Thyroid gland (tissue), 4 donors: ENCODE measurements around the gene IQGAP2. TPM values are rescaled to one million over a fixed set of nuclear protein-coding genes. Genes with fewer than 3 reads are reported as not detected.

Experiments
- DNase-seq, 2 donors: peaks; one replicate each; pipeline ENCODE4 v3.0.0-alpha.2; 2019
- H3K27ac ChIP-seq, 3 donors: fragments of 200-600 bp; sonication (generic); 1 replicate in 2 of 3; 2 replicates in 1 of 3; pipeline ENCODE4 v1.5.1; 2016 to 2019; ENCODE audit warnings: mild to moderate bottlenecking in 1 of 3, moderate library complexity in 1 of 3
- H3K27me3 ChIP-seq: fragments of 200-600 bp; sonication (generic); one replicate; pipeline ENCODE4 v1.5.1; 2019
- H3K36me3 ChIP-seq, 2 donors: fragments of 200-600 bp; sonication (generic); one replicate each; pipeline ENCODE4 v1.5.1; 2016 to 2019
- H3K4me1 ChIP-seq, 2 donors: fragments of 200-600 bp; sonication (generic); one replicate each; pipeline ENCODE4 v1.5.1; 2017 to 2019
- H3K4me3 ChIP-seq, 3 donors: fragments of 200-600 bp; sonication (generic); replicated peaks in 1 of 3; 1 replicate in 2 of 3; 2 replicates in 1 of 3; pipeline ENCODE4 v1.5.1; 2016; ENCODE audit warnings: mild to moderate bottlenecking in 1 of 3
- H3K9me3 ChIP-seq: fragments of 200-600 bp; sonication (generic); one replicate; pipeline ENCODE4 v1.5.1; 2017
- POLR2A ChIP-seq, 2 donors: fragments of 450-650 bp; IDR thresholded peaks; one replicate each; pipeline ENCODE4 v1.6.1; 2017; ENCODE audit warnings: antibody characterized with exemption in 2 of 2, mild to moderate bottlenecking in 2 of 2, moderate library complexity in 1 of 2
- WGBS, 2 donors: methylation state at CpG; one replicate each; pipeline ENCODE4 v1.1.5; 2017; 5-methylcytosine and 5-hydroxymethylcytosine counted together
- intact Hi-C: fragments of 100-400 bp; cut with DNase I; formaldehyde crosslinking; loops from one replicate; pipeline ENCODE4 v1.15.1; 2023
- total RNA-seq, 4 donors: library from RNA; depleted of rRNA; stranded (reverse); fragments of >200 nt; gene quantifications; one replicate each; pipeline ENCODE4 v1.2.3, GENCODE V29; 2016
- TF ChIP-seq, protein P1 (sequence below), 6 experiments: fragments of 200-600 bp in 3 of 6; fragments of 450-650 bp in 3 of 6; sonication (generic) in 3 of 6; IDR thresholded peaks; one replicate each; pipeline ENCODE4 v1.5.1; 2016 to 2019; ENCODE audit warnings: antibody characterized with exemption in 6 of 6, mild to moderate bottlenecking in 2 of 6, inconsistent platforms in 1 of 6, moderate library complexity in 1 of 6

IQGAP2 gene
- total RNA-seq, 4 donors from 2014 or later: 55.1 to 85.5 (median 64.0) TPM

DNA sequence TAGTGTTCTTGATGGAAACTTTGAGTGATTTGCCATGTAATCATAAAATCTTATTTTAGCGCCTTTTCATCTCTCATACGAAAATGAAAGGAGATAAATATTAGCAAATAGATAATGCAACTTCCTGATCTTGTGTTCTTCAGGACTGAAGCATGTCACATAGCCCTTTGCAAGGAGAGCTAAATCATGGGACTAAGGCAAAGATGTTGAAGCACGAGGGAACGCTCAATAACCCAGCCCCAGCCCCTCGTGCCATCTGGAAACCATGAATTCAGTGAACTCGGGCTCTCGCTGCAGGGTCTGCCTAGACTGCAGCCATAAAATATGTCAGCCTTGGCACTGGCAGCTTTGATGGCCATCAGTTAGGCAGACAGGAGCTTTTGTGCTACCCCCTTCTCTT is 161.9 kb downstream of the IQGAP2 start:
- Histone ChIP-seq H3K36me3 (no peaks in the 10 kb centered on the region), H3K4me3 (no peak overlapping the region), H3K27me3 (no peaks in the 10 kb centered on the region), H3K9me3 (no peaks in the 10 kb centered on the region), H3K27ac (no peak overlapping the region), H3K4me1 (peaks cover 13 to 20% of the 10 kb centered on the region in 2 donors)
- no peak for DNase-seq
- TF ChIP-seq, protein P1, sequence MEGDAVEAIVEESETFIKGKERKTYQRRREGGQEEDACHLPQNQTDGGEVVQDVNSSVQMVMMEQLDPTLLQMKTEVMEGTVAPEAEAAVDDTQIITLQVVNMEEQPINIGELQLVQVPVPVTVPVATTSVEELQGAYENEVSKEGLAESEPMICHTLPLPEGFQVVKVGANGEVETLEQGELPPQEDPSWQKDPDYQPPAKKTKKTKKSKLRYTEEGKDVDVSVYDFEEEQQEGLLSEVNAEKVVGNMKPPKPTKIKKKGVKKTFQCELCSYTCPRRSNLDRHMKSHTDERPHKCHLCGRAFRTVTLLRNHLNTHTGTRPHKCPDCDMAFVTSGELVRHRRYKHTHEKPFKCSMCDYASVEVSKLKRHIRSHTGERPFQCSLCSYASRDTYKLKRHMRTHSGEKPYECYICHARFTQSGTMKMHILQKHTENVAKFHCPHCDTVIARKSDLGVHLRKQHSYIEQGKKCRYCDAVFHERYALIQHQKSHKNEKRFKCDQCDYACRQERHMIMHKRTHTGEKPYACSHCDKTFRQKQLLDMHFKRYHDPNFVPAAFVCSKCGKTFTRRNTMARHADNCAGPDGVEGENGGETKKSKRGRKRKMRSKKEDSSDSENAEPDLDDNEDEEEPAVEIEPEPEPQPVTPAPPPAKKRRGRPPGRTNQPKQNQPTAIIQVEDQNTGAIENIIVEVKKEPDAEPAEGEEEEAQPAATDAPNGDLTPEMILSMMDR (IDR thresholded peaks at IDR 0.05): no peak
- TF ChIP-seq POLR2A (IDR thresholded peaks at IDR 0.05): no peak
- whole genome bisulfite sequencing, 2 donors: 92 to 93% methylated on average over 7 of the region's 7 CpGs
- intact Hi-C loops: no loop called here

DNA sequence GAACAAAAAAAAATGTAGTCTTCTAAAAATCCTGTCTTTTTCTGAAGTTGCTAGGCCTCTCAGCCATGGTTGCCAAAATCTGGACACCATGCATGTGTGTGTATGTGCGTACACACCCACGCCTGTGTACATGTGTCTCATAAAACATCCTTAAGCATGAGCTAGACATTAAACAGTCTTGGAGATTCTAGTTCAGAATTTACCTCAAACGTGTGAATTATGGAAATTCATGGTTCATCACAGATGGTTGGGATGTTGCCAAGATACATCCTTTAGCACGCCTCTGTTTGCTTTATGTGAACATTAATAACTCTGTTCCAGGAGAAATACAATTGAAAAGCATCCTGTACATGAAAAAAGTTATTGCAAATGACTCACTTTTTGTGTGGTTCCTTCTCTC is 167.1 kb downstream of the IQGAP2 start:
- WGBS, 2 donors: 83 to 86% methylated on average over 4 of the region's 4 CpGs
- intact Hi-C loops: no loop called here
- TF ChIP-seq, protein P1 (IDR thresholded peaks at IDR 0.05): no peak
- TF ChIP-seq POLR2A (IDR thresholded peaks at IDR 0.05): no peak

DNA sequence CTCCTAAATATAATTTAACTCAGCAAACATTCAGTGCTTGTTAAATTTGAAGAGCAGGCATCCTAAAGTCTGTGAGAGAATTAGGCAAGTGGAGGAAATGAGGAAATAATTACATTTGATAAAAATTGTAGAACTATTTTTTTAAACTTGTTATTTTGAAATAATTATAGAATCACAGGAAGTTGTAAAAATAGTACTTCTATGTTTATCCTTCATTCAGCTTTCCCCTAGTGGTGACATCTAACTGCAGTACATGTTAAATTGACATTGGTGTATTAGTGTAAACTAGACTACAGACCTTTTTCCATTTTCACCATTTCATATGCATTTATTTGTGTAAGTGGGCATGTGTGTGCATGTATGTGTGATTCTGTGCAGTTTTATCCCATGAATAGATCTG is 168.5 kb downstream of the IQGAP2 start:
- Histone ChIP-seq H3K36me3 (no peaks in the 10 kb centered on the region), H3K4me1 (no peaks in the 10 kb centered on the region), H3K27me3 (no peaks in the 10 kb centered on the region), H3K4me3 (no peak overlapping the region), H3K27ac (no peak overlapping the region), H3K9me3 (no peaks in the 10 kb centered on the region)
- no peak for TF ChIP-seq POLR2A (IDR thresholded peaks at IDR 0.05)
- TF ChIP-seq, protein P1 (IDR thresholded peaks at IDR 0.05): no peak
- intact Hi-C loops: no loop called here
- DNase-seq: no peak

More for the DNA sequence above, 167.1 kb downstream of the IQGAP2 start:
- Histone ChIP-seq H3K4me3 (no peak overlapping the region), H3K27ac (no peak overlapping the region), H3K4me1 (no peaks in the 10 kb centered on the region), H3K9me3 (no peaks in the 10 kb centered on the region), H3K27me3 (no peaks in the 10 kb centered on the region), H3K36me3 (no peaks in the 10 kb centered on the region)
- DNase-seq: no peak

DNA sequence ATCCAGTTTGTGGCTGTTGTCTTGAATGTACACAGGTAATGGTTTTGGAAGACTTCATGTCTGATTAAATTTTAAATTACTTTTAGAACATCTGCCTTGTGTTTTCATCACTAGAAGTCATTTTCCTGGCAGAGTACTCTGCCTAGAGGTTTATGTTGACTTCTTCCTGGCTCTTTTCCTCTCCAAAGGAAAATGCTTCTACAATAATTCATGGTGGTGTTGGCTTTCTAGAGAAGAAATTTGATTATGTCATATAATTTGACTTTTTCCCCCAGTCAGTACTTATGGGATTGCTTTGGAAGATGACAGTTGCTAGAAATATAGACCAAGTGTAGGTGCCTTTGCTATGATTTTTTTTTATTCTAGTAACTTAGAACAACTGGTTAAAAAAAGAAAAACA is 173.4 kb downstream of the IQGAP2 start:
- Histone ChIP-seq H3K27ac (no peak overlapping the region), H3K4me3 (no peak overlapping the region), H3K4me1 (no peaks in the 10 kb centered on the region), H3K9me3 (no peaks in the 10 kb centered on the region), H3K36me3 (no peaks in the 10 kb centered on the region), H3K27me3 (no peaks in the 10 kb centered on the region)
- DNase-seq: no peak
- intact Hi-C loops: no loop called here
- TF ChIP-seq, protein P1 (IDR thresholded peaks at IDR 0.05): no peak
- no peak for TF ChIP-seq POLR2A (IDR thresholded peaks at IDR 0.05)

DNA sequence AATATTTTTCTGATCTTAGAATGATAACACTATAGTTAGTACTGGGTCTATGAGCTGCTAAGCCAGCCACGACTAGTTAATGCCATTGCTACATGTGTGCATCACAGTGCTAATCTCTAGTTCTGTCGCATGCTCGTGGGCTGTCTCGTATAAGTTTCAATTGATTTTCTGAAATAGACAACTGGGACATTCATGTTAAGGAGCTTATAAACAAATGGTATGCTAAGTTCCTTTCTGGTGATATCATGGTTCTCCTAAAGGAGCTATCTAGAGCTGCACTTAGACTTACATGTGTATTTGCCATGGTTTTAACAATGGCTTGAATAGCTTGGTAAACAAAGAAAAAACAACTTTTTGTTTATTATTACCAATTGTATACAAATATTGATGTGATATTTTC is 173.9 kb downstream of the IQGAP2 start:
- Histone ChIP-seq H3K27me3 (no peaks in the 10 kb centered on the region), H3K27ac (no peak overlapping the region), H3K4me1 (no peaks in the 10 kb centered on the region), H3K4me3 (no peak overlapping the region), H3K9me3 (no peaks in the 10 kb centered on the region), H3K36me3 (no peaks in the 10 kb centered on the region)
- WGBS, 2 donors: 80 to 92% methylated on average over 4 of the region's 4 CpGs
- TF ChIP-seq, protein P1 (IDR thresholded peaks at IDR 0.05): no peak
- TF ChIP-seq POLR2A (IDR thresholded peaks at IDR 0.05): no peak
- no peak for DNase-seq
- intact Hi-C loops: no loop called here
